ENCODE measurements around the gene TAF11L8.
"Not testable (repeated sequence)": the region's sequence is repeated elsewhere in the genome, so short reads cannot be mapped to it uniquely, and the experiment has no call there.

The TAF11L8 gene

GRCh38 chr5:17590860-17591259 is at the start of gene TAF11L8:
Gene TAF11L8 (minus strand): TSS chr5:17590960.
- not testable (repeated sequence) for DNase-seq (ENCODE audit: low spot score)

GRCh38 chr5:17634160-17634559 is 43.4 kb upstream of the TAF11L8 start, which contains the start of gene TAF11L14:
Gene TAF11L14 (plus strand): TSS chr5:17634460.
- DNase-seq (ENCODE audit: low spot score) = no peak

GRCh38 chr5:17631788-17632187 is 41.0 kb upstream of the TAF11L8 start, which contains the start of gene TAF11L13:
Gene TAF11L13 (plus strand): TSS chr5:17632088.
- not testable (repeated sequence) for DNase-seq (ENCODE audit: low spot score)

- DNase-seq (ENCODE audit: low spot score) = no peak
Measured at GRCh38 chr5:17625686-17626085, 34.9 kb upstream of the TAF11L8 start.

- no peak for DNase-seq (ENCODE audit: low spot score)
Measured at GRCh38 chr5:17620627-17621026, 29.9 kb upstream of the TAF11L8 start.

- no peak for DNase-seq (ENCODE audit: low spot score)
Measured at GRCh38 chr5:17619354-17619753, 28.6 kb upstream of the TAF11L8 start.

- no peak for DNase-seq (ENCODE audit: low spot score)
Measured at GRCh38 chr5:17614872-17615605, 24.3 kb upstream of the TAF11L8 start.

GRCh38 chr5:17610092-17610491 is 19.3 kb upstream of the TAF11L8 start, which contains the start of gene TAF11L12:
Gene TAF11L12 (plus strand): TSS chr5:17610392.
- not testable (repeated sequence) for DNase-seq (ENCODE audit: low spot score)

DNA sequence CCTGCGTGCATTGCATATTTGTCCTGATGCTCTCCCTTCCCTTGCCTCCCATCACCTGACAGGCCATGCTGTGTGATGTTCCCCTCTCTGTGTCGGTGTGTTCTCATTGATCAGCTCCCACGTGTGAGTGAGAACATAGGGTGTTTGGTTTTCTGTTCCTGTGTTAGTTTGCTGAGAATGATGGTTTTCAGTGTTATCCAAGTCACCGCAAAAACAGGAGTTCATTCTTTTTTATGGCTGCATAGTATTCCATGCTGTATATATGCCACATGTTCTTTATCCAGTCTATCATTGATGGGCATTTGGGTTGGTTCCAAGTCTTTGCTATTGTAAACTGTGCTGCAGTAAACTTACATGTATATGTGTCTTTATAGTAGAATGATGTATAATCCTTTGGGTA is 16.7 kb upstream of the TAF11L8 start:
- DNase-seq (ENCODE audit: low spot score) = not testable (repeated sequence)

- DNase-seq (ENCODE audit: low spot score) = no peak
Measured at GRCh38 chr5:17604951-17605350, 14.2 kb upstream of the TAF11L8 start.

DNA sequence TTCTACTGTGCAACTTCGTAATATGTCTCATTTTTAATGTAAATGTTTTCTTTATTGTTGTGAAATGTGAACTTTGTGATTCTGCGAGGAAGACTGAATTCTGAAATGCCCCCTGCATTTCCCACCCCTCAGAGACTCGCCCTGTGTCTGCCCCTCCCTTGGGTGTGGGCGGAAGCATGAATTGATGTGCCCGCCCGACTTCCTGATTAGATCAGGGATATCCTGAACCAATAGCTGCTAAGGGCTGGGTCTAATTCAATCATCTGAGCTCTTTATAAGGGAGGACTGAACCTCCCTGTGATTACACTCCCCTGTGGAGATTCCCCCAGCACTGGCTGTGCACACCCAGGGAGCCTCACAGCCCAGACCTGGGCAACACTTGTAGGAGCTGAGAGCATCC is 13.1 kb upstream of the TAF11L8 start, which contains the start of gene TAF11L11:
TSS of gene TAF11L11 (plus strand) at position 304 of the 400 bp plus-strand sequence.
- not testable (repeated sequence) for DNase-seq (ENCODE audit: low spot score)

DNA sequence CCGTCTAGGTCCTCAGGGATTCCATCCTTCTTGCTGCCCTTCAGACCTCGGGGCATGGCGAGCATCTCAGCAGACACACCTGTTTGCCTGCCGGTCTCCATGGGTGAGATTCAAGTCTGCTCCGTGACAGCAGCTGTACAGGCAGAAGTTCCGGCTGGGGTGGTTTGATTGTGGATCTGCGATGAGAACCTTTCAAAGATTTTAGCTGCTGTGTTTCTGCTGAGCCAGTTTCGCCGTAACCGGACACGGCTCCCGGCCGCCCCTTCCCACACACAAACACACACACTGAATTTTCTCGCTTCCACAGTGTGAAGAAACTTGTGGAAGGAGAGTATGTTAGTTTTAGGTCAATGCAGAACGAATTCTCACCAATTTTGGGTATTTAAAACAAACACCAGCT is 7.0 kb upstream of the TAF11L8 start, which contains the start of gene TAF11L10:
TSS of gene TAF11L10 (minus strand) at position 101 of the 400 bp plus-strand sequence.
- DNase-seq (ENCODE audit: low spot score) = not testable (repeated sequence)

- DNase-seq (ENCODE audit: low spot score) = not testable (repeated sequence)
Measured at GRCh38 chr5:17594255-17594654, 3.5 kb upstream of the TAF11L8 start, which contains the start of gene TAF11L9. Gene TAF11L9 (minus strand): TSS chr5:17594394.

DNA sequence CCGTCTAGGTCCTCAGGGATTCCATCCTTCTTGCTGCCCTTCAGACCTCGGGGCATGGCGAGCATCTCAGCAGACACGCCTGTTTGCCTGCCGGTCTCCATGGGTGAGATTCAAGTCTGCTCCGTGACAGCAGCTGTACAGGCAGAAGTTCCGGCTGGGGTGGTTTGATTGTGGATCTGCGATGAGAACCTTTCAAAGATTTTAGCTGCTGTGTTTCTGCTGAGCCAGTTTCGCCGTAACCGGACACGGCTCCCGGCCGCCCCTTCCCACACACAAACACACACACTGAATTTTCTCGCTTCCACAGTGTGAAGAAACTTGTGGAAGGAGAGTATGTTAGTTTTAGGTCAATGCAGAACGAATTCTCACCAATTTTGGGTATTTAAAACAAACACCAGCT is 5.1 kb downstream of the TAF11L8 start, which contains the start of gene TAF11L7:
TSS of gene TAF11L7 (minus strand) at position 101 of the 400 bp plus-strand sequence.
- not testable (repeated sequence) for DNase-seq (ENCODE audit: low spot score)

Measured in LoVo (cell line).